ENCODE data around the gene DHCR7. TPM values are rescaled to one million over a fixed set of nuclear protein-coding genes. Genes with fewer than 3 reads are reported as not detected.
"Not testable (repeated sequence)": the region's sequence is repeated elsewhere in the genome, so short reads cannot be mapped to it uniquely, and the experiment has no call there.

Gene DHCR7
- polyA plus RNA-seq, 1 donor: 29.4 TPM

- H3K27ac ChIP-seq (ENCODE audit: low read length): no peak overlapping the region
- peaks cover 22% of the 10 kb centered on the region for H3K4me1 ChIP-seq (ENCODE audit: control insufficient read depth, insufficient read depth, low read length)
- peaks cover 19% of the 10 kb centered on the region for H3K36me3 ChIP-seq (ENCODE audit: control insufficient read depth, insufficient read depth, low read length)
- H3K4me3 ChIP-seq (ENCODE audit: low read length): no peak overlapping the region
- WGBS (ENCODE audit: insufficient coverage, low lambda C conversion rate): no CpG with 5 or more reads among the region's 7 CpGs
- DNase-seq: no peak
- no peaks in the 10 kb centered on the region for H3K27me3 ChIP-seq (ENCODE audit: control insufficient read depth, insufficient read depth, low read length)
- H3K9me3 ChIP-seq (ENCODE audit: control insufficient read depth, low read depth, low read length): no peaks in the 10 kb centered on the region
Measured at GRCh38 chr11:71431271-71431670, 16.9 kb downstream of the DHCR7 start.

GRCh38 chr11:71430166-71430565 is 18.0 kb downstream of the DHCR7 start:
- Histone ChIP-seq H3K36me3 (ENCODE audit: control insufficient read depth, insufficient read depth, low read length) (peaks cover 9% of the 10 kb centered on the region), H3K27ac (ENCODE audit: low read length) (no peak overlapping the region), H3K4me3 (ENCODE audit: low read length) (no peak overlapping the region), H3K27me3 (ENCODE audit: control insufficient read depth, insufficient read depth, low read length) (no peaks in the 10 kb centered on the region), H3K9me3 (ENCODE audit: control insufficient read depth, low read depth, low read length) (no peaks in the 10 kb centered on the region), H3K4me1 (ENCODE audit: control insufficient read depth, insufficient read depth, low read length) (peaks cover 22% of the 10 kb centered on the region)
- WGBS (ENCODE audit: insufficient coverage, low lambda C conversion rate): no CpG with 5 or more reads among the region's 9 CpGs
- DNase-seq: no peak

- H3K27me3 ChIP-seq (ENCODE audit: control insufficient read depth, insufficient read depth, low read length): no peaks in the 10 kb centered on the region
- H3K4me1 ChIP-seq (ENCODE audit: control insufficient read depth, insufficient read depth, low read length): peaks cover 22% of the 10 kb centered on the region
- DNase-seq: no peak
- peaks cover 5% of the 10 kb centered on the region for H3K36me3 ChIP-seq (ENCODE audit: control insufficient read depth, insufficient read depth, low read length)
- no peak overlapping the region for H3K27ac ChIP-seq (ENCODE audit: low read length)
- 100% methylated on average over 1 of the region's 6 CpGs for WGBS (ENCODE audit: insufficient coverage, low lambda C conversion rate)
- H3K9me3 ChIP-seq (ENCODE audit: control insufficient read depth, low read depth, low read length): no peaks in the 10 kb centered on the region
- H3K4me3 ChIP-seq (ENCODE audit: low read length): no peak overlapping the region
Measured at GRCh38 chr11:71429701-71430100, 18.5 kb downstream of the DHCR7 start.

- Histone ChIP-seq H3K27ac (ENCODE audit: low read length) (no peak overlapping the region), H3K36me3 (ENCODE audit: control insufficient read depth, insufficient read depth, low read length) (no peaks in the 10 kb centered on the region), H3K4me3 (ENCODE audit: low read length) (no peak overlapping the region), H3K9me3 (ENCODE audit: control insufficient read depth, low read depth, low read length) (no peaks in the 10 kb centered on the region), H3K27me3 (ENCODE audit: control insufficient read depth, insufficient read depth, low read length) (no peaks in the 10 kb centered on the region), H3K4me1 (ENCODE audit: control insufficient read depth, insufficient read depth, low read length) (peaks cover 15% of the 10 kb centered on the region)
- DNase-seq: no peak
- WGBS (ENCODE audit: insufficient coverage, low lambda C conversion rate): no CpG with 5 or more reads among the region's 7 CpGs
Measured at GRCh38 chr11:71428861-71429435, 19.2 kb downstream of the DHCR7 start.

- Histone ChIP-seq H3K27ac (ENCODE audit: low read length) (no peak overlapping the region), H3K4me3 (ENCODE audit: low read length) (no peak overlapping the region), H3K27me3 (ENCODE audit: control insufficient read depth, insufficient read depth, low read length) (no peaks in the 10 kb centered on the region), H3K36me3 (ENCODE audit: control insufficient read depth, insufficient read depth, low read length) (no peaks in the 10 kb centered on the region), H3K4me1 (ENCODE audit: control insufficient read depth, insufficient read depth, low read length) (no peaks in the 10 kb centered on the region), H3K9me3 (ENCODE audit: control insufficient read depth, low read depth, low read length) (no peaks in the 10 kb centered on the region)
- no CpG with 5 or more reads among the region's 3 CpGs for WGBS (ENCODE audit: insufficient coverage, low lambda C conversion rate)
- DNase-seq: no peak
Measured at GRCh38 chr11:71426413-71426812, 21.8 kb downstream of the DHCR7 start.

- no peak overlapping the region for H3K27ac ChIP-seq (ENCODE audit: low read length)
- no peaks in the 10 kb centered on the region for H3K36me3 ChIP-seq (ENCODE audit: control insufficient read depth, insufficient read depth, low read length)
- H3K4me1 ChIP-seq (ENCODE audit: control insufficient read depth, insufficient read depth, low read length): no peaks in the 10 kb centered on the region
- no peaks in the 10 kb centered on the region for H3K9me3 ChIP-seq (ENCODE audit: control insufficient read depth, low read depth, low read length)
- no peak overlapping the region for H3K4me3 ChIP-seq (ENCODE audit: low read length)
- WGBS (ENCODE audit: insufficient coverage, low lambda C conversion rate): 100% methylated on average over 1 of the region's 4 CpGs
- no peak for DNase-seq
- no peaks in the 10 kb centered on the region for H3K27me3 ChIP-seq (ENCODE audit: control insufficient read depth, insufficient read depth, low read length)
Measured at GRCh38 chr11:71425860-71426259, 22.3 kb downstream of the DHCR7 start.

- DNase-seq: no peak
- WGBS (ENCODE audit: insufficient coverage, low lambda C conversion rate): no CpG with 5 or more reads among the region's 2 CpGs
- H3K27ac ChIP-seq (ENCODE audit: low read length): no peak overlapping the region
- no peak overlapping the region for H3K4me3 ChIP-seq (ENCODE audit: low read length)
- H3K36me3 ChIP-seq (ENCODE audit: control insufficient read depth, insufficient read depth, low read length): no peaks in the 10 kb centered on the region
- no peaks in the 10 kb centered on the region for H3K27me3 ChIP-seq (ENCODE audit: control insufficient read depth, insufficient read depth, low read length)
- no peaks in the 10 kb centered on the region for H3K4me1 ChIP-seq (ENCODE audit: control insufficient read depth, insufficient read depth, low read length)
- no peaks in the 10 kb centered on the region for H3K9me3 ChIP-seq (ENCODE audit: control insufficient read depth, low read depth, low read length)
Measured at GRCh38 chr11:71425409-71425808, 22.8 kb downstream of the DHCR7 start.

GRCh38 chr11:71423181-71423790 is 24.9 kb downstream of the DHCR7 start:
- Histone ChIP-seq H3K9me3 (ENCODE audit: control insufficient read depth, low read depth, low read length) (no peaks in the 10 kb centered on the region), H3K27me3 (ENCODE audit: control insufficient read depth, insufficient read depth, low read length) (no peaks in the 10 kb centered on the region), H3K36me3 (ENCODE audit: control insufficient read depth, insufficient read depth, low read length) (no peaks in the 10 kb centered on the region), H3K4me3 (ENCODE audit: low read length) (no peak overlapping the region), H3K27ac (ENCODE audit: low read length) (no peak overlapping the region), H3K4me1 (ENCODE audit: control insufficient read depth, insufficient read depth, low read length) (no peaks in the 10 kb centered on the region)
- WGBS (ENCODE audit: insufficient coverage, low lambda C conversion rate): 100% methylated on average over 1 of the region's 7 CpGs
- no peak for DNase-seq

GRCh38 chr11:71422318-71422717 is 25.9 kb downstream of the DHCR7 start:
- H3K27ac ChIP-seq (ENCODE audit: low read length); H3K9me3 ChIP-seq (ENCODE audit: control insufficient read depth, low read depth, low read length); H3K4me3 ChIP-seq (ENCODE audit: low read length); H3K27me3 ChIP-seq (ENCODE audit: control insufficient read depth, insufficient read depth, low read length); H3K36me3 ChIP-seq (ENCODE audit: control insufficient read depth, insufficient read depth, low read length); DNase-seq; H3K4me1 ChIP-seq (ENCODE audit: control insufficient read depth, insufficient read depth, low read length): not testable (repeated sequence)
- WGBS (ENCODE audit: insufficient coverage, low lambda C conversion rate): no CpG with 5 or more reads among the region's 3 CpGs

GRCh38 chr11:71421392-71421950 is 26.7 kb downstream of the DHCR7 start:
- no CpG with 5 or more reads among the region's 12 CpGs for WGBS (ENCODE audit: insufficient coverage, low lambda C conversion rate)
- H3K9me3 ChIP-seq (ENCODE audit: control insufficient read depth, low read depth, low read length): no peaks in the 10 kb centered on the region
- no peaks in the 10 kb centered on the region for H3K36me3 ChIP-seq (ENCODE audit: control insufficient read depth, insufficient read depth, low read length)
- no peak overlapping the region for H3K4me3 ChIP-seq (ENCODE audit: low read length)
- H3K27ac ChIP-seq (ENCODE audit: low read length): no peak overlapping the region
- H3K4me1 ChIP-seq (ENCODE audit: control insufficient read depth, insufficient read depth, low read length): no peaks in the 10 kb centered on the region
- H3K27me3 ChIP-seq (ENCODE audit: control insufficient read depth, insufficient read depth, low read length): no peaks in the 10 kb centered on the region
- DNase-seq: no peak

Data from large intestine (tissue), 3 donors.